ENCODE measurements around the gene EGFLAM.

GRCh38 chr5:38273626-38274025 lies 15.3 kb downstream of the EGFLAM start:
- TF ChIP-seq POLR2AphosphoS5 (IDR thresholded peaks at IDR 0.05) (no peak), EZH2 (IDR thresholded peaks at IDR 0.05; ENCODE audit: borderline replicate concordance, insufficient read depth, low read length, poor library complexity, severe bottlenecking) (no peak), SMC3 (conservative IDR thresholded peaks at IDR 0.05; ENCODE audit: poor library complexity) (no peak), TAF1 (IDR thresholded peaks at IDR 0.05; ENCODE audit: low read depth) (no peak), EP300 (conservative IDR thresholded peaks at IDR 0.05; ENCODE audit: poor library complexity, severe bottlenecking) (no peak)
- TF ChIP-seq, protein P1, sequence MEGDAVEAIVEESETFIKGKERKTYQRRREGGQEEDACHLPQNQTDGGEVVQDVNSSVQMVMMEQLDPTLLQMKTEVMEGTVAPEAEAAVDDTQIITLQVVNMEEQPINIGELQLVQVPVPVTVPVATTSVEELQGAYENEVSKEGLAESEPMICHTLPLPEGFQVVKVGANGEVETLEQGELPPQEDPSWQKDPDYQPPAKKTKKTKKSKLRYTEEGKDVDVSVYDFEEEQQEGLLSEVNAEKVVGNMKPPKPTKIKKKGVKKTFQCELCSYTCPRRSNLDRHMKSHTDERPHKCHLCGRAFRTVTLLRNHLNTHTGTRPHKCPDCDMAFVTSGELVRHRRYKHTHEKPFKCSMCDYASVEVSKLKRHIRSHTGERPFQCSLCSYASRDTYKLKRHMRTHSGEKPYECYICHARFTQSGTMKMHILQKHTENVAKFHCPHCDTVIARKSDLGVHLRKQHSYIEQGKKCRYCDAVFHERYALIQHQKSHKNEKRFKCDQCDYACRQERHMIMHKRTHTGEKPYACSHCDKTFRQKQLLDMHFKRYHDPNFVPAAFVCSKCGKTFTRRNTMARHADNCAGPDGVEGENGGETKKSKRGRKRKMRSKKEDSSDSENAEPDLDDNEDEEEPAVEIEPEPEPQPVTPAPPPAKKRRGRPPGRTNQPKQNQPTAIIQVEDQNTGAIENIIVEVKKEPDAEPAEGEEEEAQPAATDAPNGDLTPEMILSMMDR (IDR thresholded peaks at IDR 0.05; ENCODE audit: poor library complexity, severe bottlenecking) = no peak

All from neural cell (in vitro differentiated cells).